Upper lobe of left lung (tissue), 6 donors: ENCODE measurements around the gene CREBRF. TPM values are rescaled to one million over a fixed set of nuclear protein-coding genes. Genes with fewer than 3 reads are reported as not detected.
"Not testable (repeated sequence)": the region's sequence is repeated elsewhere in the genome, so short reads cannot be mapped to it uniquely, and the experiment has no call there.

Experiments
- ATAC-seq, 2 donors: fragments of 200-7000 bp; cut with Tn5 transposase; one replicate each; pipeline ENCODE4 v1.9.1; 2022; ENCODE audit warnings: mild to moderate bottlenecking in 2 of 2, moderate library complexity in 2 of 2; ENCODE audit not compliant: low FRiP score in 2 of 2
- DNase-seq, 2 donors: peaks; one replicate each; pipeline ENCODE4 v3.0.0-alpha.2; 2019 to 2020
- H3K27ac ChIP-seq, 4 donors: fragments of 200-600 bp; sonication (generic); one replicate each; pipeline ENCODE4 v1.5.1; 2016 to 2019
- H3K27me3 ChIP-seq, 4 donors: fragments of 200-600 bp; sonication (generic); one replicate each; pipeline ENCODE4 v1.5.1; 2017 to 2019
- H3K36me3 ChIP-seq, 4 donors: fragments of 200-600 bp; sonication (generic); one replicate each; pipeline ENCODE4 v1.5.1; 2016 to 2019
- H3K4me1 ChIP-seq, 4 donors: fragments of 200-600 bp; sonication (generic); one replicate each; pipeline ENCODE4 v1.5.1; 2018 to 2019
- H3K4me3 ChIP-seq, 4 donors: fragments of 200-600 bp; sonication (generic); one replicate each; pipeline ENCODE4 v1.5.1; 2017 to 2019; ENCODE audit warnings: mild to moderate bottlenecking in 2 of 4, moderate library complexity in 1 of 4
- H3K9me3 ChIP-seq, 4 donors: fragments of 200-600 bp; sonication (generic); one replicate each; pipeline ENCODE4 v1.5.1; 2018 to 2019
- CTCF ChIP-seq, 6 experiments: fragments of 450-650 bp in 4 of 6; fragments of 200-600 bp in 2 of 6; sonication (generic) in 2 of 6; IDR thresholded peaks; one replicate each; pipeline ENCODE4 v1.5.1; 2016 to 2019; ENCODE audit warnings: antibody characterized with exemption in 6 of 6
- EP300 ChIP-seq, 4 donors: sonication (generic); formaldehyde crosslinking; IDR thresholded peaks; one replicate each; pipeline ENCODE4 v1.5.1; 2017; ENCODE audit warnings: antibody characterized with exemption in 4 of 4, control low read depth in 2 of 4
- POLR2A ChIP-seq, 4 donors: fragments of 450-650 bp; IDR thresholded peaks; one replicate each; pipeline ENCODE4 v1.5.1; 2016 to 2017; ENCODE audit warnings: antibody characterized with exemption in 4 of 4, mild to moderate bottlenecking in 2 of 4
- POLR2AphosphoS5 ChIP-seq, 2 donors: sonication (generic); formaldehyde crosslinking; IDR thresholded peaks; one replicate each; pipeline ENCODE4 v1.5.1; 2017; ENCODE audit warnings: antibody characterized with exemption in 2 of 2
- WGBS, 2 donors: methylation state at CpG; one replicate each; pipeline ENCODE4 v1.1.5; 2017 to 2018; 5-methylcytosine and 5-hydroxymethylcytosine counted together
- total RNA-seq, 6 donors: library from RNA; depleted of rRNA in 4 of 6; stranded (reverse); fragments of >200 nt in 4 of 6; gene quantifications; one replicate each; pipeline versions ENCODE4 v1.1.0 to v1.2.1, GENCODE V29; 2016 to 2021
- donor health status: DM: no; HTN: no; CAD: no; lungs with moderate emphysema.
- donor health status: DM: no; HTN: yes; CAD: no; lungs with severe emphysema.

CREBRF gene
- total RNA-seq, 6 donors from 2014 or later = 22.0 to 65.0 (median 38.0) TPM

GRCh38 chr5:173027905-173028304 is 28.2 kb upstream of the CREBRF start:
- no peaks in the 10 kb centered on the region for H3K27me3 ChIP-seq
- no peak for TF ChIP-seq CTCF (IDR thresholded peaks at IDR 0.05)
- peak overlapping the region in 3 of 4 donors; percentile 2 to 60 (median 46) for H3K27ac ChIP-seq
- no peak for ATAC-seq
- peaks cover 18 to 34% (median 21%) of the 10 kb centered on the region in 4 donors for H3K4me1 ChIP-seq
- 87 to 88% methylated on average over 7 of the region's 7 CpGs for WGBS, 2 donors
- H3K4me3 ChIP-seq = no peak overlapping the region
- no peaks in the 10 kb centered on the region for H3K9me3 ChIP-seq
- DNase-seq = no peak
- H3K36me3 ChIP-seq = peaks cover 0 to 7% (median 0%) of the 10 kb centered on the region in 4 donors

DNA sequence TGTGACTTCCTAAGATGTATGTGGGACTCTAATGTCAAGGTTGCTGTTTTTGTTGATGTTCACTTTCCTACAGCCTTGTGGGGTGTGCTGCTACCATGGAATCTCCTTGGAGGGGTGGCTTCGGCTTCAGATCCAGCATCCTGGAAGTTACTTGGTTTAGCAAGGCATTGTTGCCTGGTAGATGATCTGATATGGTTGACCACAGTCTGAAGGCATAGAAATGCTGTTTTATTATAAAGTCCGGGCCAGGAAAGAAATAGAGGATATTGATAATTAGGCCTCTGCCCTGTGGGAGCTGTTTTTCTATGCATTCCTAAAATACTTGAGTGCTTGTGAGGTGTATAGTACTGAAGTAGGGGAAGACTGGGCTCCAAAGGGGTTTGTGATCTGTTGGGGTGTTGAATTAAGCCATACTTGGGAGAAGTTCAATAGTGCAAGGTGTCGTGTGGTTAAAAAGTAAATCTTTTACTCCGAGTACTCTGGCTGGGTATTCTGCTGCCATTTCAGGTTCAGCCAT is 27.3 kb upstream of the CREBRF start:
- Histone ChIP-seq H3K36me3 (peaks cover 0 to under 1% (median 0%) of the 10 kb centered on the region in 4 donors), H3K4me1 (peaks cover 18 to 39% (median 21%) of the 10 kb centered on the region in 4 donors), H3K9me3 (no peaks in the 10 kb centered on the region), H3K27me3 (no peaks in the 10 kb centered on the region), H3K27ac (peak overlapping the region; percentile 41 to 76 (median 60)), H3K4me3 (no peak overlapping the region)
- 54 to 63% methylated on average over 4 of the region's 4 CpGs for WGBS, 2 donors
- no peak for DNase-seq
- TF ChIP-seq POLR2AphosphoS5 (IDR thresholded peaks at IDR 0.05) (no peak), CTCF (IDR thresholded peaks at IDR 0.05) (no peak), EP300 (IDR thresholded peaks at IDR 0.05) (no peak), POLR2A (IDR thresholded peaks at IDR 0.05) (no peak)
- no peak for ATAC-seq

- Histone ChIP-seq H3K4me1 (peaks cover 19 to 45% (median 21%) of the 10 kb centered on the region in 4 donors), H3K9me3 (no peaks in the 10 kb centered on the region), H3K27ac (peak overlapping the region; percentile 41 to 76 (median 60)), H3K27me3 (no peaks in the 10 kb centered on the region), H3K36me3 (peaks cover 0 to 5% (median 1%) of the 10 kb centered on the region in 4 donors), H3K4me3 (no peak overlapping the region)
- TF ChIP-seq POLR2AphosphoS5 (IDR thresholded peaks at IDR 0.05) (no peak), CTCF (IDR thresholded peaks at IDR 0.05) (no peak), POLR2A (IDR thresholded peaks at IDR 0.05) (no peak), EP300 (IDR thresholded peaks at IDR 0.05) (no peak)
- ATAC-seq = peak in 1 of 2 donors; percentile 45
- WGBS, 2 donors = 29 to 35% methylated on average over 5 of the region's 5 CpGs
- no peak for DNase-seq
Observed at GRCh38 chr5:173029499-173029921, 26.6 kb upstream of the CREBRF start.

GRCh38 chr5:173032096-173032495 is 24.1 kb upstream of the CREBRF start:
- H3K4me1 ChIP-seq = peaks cover 42 to 68% (median 45%) of the 10 kb centered on the region in 4 donors
- not testable (repeated sequence) for H3K9me3 ChIP-seq, H3K27ac ChIP-seq, DNase-seq, H3K27me3 ChIP-seq, H3K36me3 ChIP-seq, H3K4me3 ChIP-seq, ATAC-seq
- WGBS, 2 donors = 98% methylated on average over 3 of the region's 3 CpGs

DNA sequence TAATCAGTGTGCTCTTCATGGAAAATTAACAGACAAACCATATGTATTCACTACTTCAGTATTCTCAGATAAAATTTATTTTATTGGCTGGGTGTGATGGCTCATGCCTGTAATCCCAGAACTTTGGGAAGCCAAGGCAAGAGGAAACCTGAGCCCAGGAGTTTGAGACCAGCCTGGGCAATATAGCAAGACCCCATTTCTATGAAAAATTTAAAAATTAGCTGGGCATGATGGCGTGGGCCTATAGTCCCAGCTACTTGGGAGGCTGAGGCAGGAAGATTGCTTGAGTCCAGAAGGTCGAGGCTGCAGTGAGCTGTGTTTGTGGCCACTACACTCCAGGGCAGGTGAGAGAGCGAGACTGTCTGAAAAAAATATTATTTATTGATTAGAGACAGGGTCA is 23.4 kb upstream of the CREBRF start:
- H3K9me3 ChIP-seq = no peaks in the 10 kb centered on the region
- 94 to 98% methylated on average over 3 of the region's 3 CpGs for WGBS, 2 donors
- no peak overlapping the region for H3K4me3 ChIP-seq
- ATAC-seq (no peak), DNase-seq (no peak)
- TF ChIP-seq POLR2A (IDR thresholded peaks at IDR 0.05) = no peak
- H3K36me3 ChIP-seq = peaks cover 0 to 7% (median 2%) of the 10 kb centered on the region in 4 donors
- peaks cover 42 to 72% (median 50%) of the 10 kb centered on the region in 4 donors for H3K4me1 ChIP-seq
- H3K27ac ChIP-seq = peak overlapping the region in 1 of 4 donors; percentile 1
- no peaks in the 10 kb centered on the region for H3K27me3 ChIP-seq

GRCh38 chr5:173033923-173034322 is 22.2 kb upstream of the CREBRF start:
- Histone ChIP-seq H3K27ac (peak overlapping the region in 2 of 4 donors; percentile 1 to 90), H3K4me1 (peaks cover 37 to 60% (median 44%) of the 10 kb centered on the region in 4 donors), H3K36me3 (peaks cover 0 to 7% (median 2%) of the 10 kb centered on the region in 4 donors), H3K4me3 (no peak overlapping the region), H3K27me3 (no peaks in the 10 kb centered on the region), H3K9me3 (no peaks in the 10 kb centered on the region)
- DNase-seq = no peak
- 87 to 89% methylated on average over 6 of the region's 6 CpGs for WGBS, 2 donors
- ATAC-seq = no peak
- no peak for TF ChIP-seq EP300 (IDR thresholded peaks at IDR 0.05)
- no peak for TF ChIP-seq CTCF (IDR thresholded peaks at IDR 0.05)
- no peak for TF ChIP-seq POLR2AphosphoS5 (IDR thresholded peaks at IDR 0.05)
- TF ChIP-seq POLR2A (IDR thresholded peaks at IDR 0.05) = no peak
